Activated gamma-delta T cell (primary cell): ENCODE results near the gene BTRC.
"Not testable (repeated sequence)": the region's sequence is repeated elsewhere in the genome, so short reads cannot be mapped to it uniquely, and the experiment has no call there.

Source experiments
- DNase-seq: peaks from one replicate; lab custom pipeline; 2025; lab: John Stamatoyannopoulos, UW

BTRC gene

GRCh38 chr10:101585841-101586240 is 231.9 kb downstream of the BTRC start:
- DNase-seq: no peak

- DNase-seq: peak; percentile 66
Observed at GRCh38 chr10:101587725-101588653, 234.0 kb downstream of the BTRC start, which contains the start of the genes DPCD and POLL. TSS of gene DPCD (plus strand) at chr10:101588321. CDS start at chr10:101588337, 16 bp downstream. TSS of gene POLL (minus strand) at chr10:101588257. CDS start at chr10:101587360, 897 bp downstream.

DNA sequence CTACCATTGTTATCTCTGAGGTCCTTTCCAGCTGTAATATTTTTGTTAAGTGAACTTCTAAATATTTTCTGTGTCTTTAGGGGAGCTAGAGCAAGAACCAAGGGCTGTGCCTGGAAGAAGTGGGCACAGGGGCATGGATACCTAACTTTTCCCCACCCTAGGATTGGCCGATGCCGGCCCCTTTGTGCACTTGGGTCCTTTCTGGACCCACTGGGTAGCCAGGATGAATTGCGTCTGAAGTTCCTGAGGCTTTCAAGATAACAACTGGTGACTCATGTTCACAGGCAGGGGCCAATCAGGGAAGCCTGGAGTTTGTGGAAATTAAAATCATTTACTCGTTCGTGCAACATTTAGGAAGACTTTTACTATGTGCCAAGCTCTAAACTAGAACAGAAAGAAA is 234.9 kb downstream of the BTRC start:
- DNase-seq: no peak

- not testable (repeated sequence) for DNase-seq
Observed at GRCh38 chr10:101593331-101593730, 239.4 kb downstream of the BTRC start.

DNA sequence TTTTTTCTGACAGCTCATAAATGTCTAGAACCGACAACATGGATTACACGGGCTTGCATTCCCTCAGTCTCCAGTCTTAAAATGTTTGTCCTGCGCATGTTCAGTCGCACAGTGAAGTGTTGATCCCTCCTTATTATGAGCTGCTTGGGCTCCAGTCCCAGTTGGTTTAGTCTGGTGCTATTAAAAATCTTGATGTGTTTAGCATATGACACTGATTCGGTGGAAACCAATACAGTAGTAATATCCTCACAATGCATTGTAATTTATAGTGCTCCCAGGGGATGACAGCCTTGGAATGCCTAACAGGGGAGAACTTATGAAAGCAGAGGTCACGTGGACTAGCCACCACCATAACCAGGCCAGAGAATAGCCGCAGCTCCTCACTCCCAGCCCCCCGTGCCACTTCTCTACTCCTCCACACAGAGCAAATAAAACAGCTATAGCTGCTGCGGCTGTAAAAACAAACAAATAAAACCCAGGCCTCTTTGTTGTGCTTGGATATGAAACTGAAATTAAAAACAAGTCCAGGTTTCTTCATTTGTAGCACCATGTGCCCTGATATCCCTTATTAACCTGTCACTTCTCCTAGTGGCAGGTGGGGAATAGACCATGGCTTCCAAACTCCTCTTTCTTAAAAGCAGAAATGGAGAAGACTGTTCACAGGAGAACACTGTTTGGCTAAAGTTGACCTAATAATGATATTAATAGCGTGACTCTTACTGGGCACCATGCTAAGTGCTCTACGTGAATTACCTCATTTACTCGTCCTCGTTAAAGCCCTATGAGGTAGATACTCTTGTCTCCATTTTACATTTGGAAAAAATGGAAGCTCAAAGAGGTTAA is 241.8 kb downstream of the BTRC start:
- no peak for DNase-seq

GRCh38 chr10:101597091-101597900 is 243.3 kb downstream of the BTRC start:
- no peak for DNase-seq

DNA sequence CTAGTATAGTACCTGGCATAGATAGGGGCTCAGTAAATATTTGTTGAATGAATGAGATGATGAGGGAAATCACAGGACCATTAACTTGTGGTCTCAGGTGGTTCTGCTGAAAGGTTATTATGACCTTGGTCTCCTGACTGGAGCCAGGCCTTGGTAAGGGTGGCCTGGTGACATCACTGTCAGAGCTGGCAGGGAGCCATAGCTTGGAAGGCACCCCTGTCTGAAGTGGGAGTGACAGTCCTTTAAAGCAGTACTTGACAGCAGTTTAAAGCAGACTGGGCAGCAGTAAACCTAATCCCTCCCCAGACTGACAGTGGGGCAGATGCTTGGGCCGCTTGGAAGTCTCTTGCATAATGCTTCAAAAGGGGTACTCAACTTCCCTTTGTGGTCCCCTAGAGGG is 247.6 kb downstream of the BTRC start:
- no peak for DNase-seq

DNA sequence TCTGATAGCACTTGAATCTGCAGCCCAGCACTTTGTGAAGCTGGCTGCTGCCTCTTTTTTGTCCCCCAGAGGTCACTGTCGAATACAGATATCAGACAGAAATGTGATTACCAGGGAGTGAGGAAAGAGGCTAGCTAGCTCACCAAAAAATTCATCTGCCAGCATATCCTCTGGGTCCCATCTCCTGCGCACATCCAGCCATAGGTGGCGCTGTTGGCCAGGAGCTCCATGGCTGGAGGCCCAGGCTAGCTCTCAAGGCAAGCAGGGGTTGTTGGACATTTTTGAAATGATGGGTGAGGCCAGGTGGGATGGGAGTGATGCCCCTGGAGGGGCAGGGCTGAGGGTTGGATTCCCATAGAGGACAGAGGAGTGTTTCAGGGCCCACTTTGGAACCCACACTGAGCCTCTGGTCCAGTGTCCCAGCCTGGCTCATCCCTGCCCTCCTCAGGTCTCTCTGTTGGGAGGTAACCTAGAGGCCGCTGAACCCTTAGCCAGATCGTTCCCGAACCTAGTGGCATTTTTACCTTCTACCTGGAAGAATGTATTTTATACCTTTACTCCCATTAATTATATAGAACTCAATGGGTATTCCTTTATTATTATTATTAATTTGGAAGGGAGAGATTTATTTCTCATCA is 248.9 kb downstream of the BTRC start:
- no peak for DNase-seq
